Activated naive CD4-positive, alpha-beta T cell treated with Interleukin-2 at 50 U/mL for 16 hours (primary cell): ENCODE results near the gene PHRF1.
"Not testable (repeated sequence)": the region's sequence is repeated elsewhere in the genome, so short reads cannot be mapped to it uniquely, and the experiment has no call there.

Experiments used
- DNase-seq: peaks from one replicate; pipeline ENCODE4 v3.0.0-alpha.2; 2020

PHRF1 gene

GRCh38 chr11:559020-559620, 17.1 kb upstream of the PHRF1 start:
- no peak for DNase-seq

- no peak for DNase-seq
Measured at GRCh38 chr11:559712-560304, 16.5 kb upstream of the PHRF1 start.

GRCh38 chr11:560305-561147, 15.7 kb upstream of the PHRF1 start, which contains the start of the genes LMNTD2 and RASSF7:
LMNTD2 (minus strand) TSS chr11:560738; CDS start chr11:560716, 22 bp downstream.
RASSF7 (plus strand) TSS chr11:560970; CDS start chr11:561769, 799 bp downstream.
- DNase-seq = peak; percentile 96

- no peak for DNase-seq
Measured at GRCh38 chr11:561148-562003, 14.9 kb upstream of the PHRF1 start.

- no peak for DNase-seq
Measured at GRCh38 chr11:562046-562645, 14.1 kb upstream of the PHRF1 start.

- no peak for DNase-seq
Measured at GRCh38 chr11:563066-563811, 13.0 kb upstream of the PHRF1 start.

GRCh38 chr11:563812-564578, 12.3 kb upstream of the PHRF1 start:
- DNase-seq = no peak

GRCh38 chr11:565921-566509, 10.3 kb upstream of the PHRF1 start:
- no peak for DNase-seq

- DNase-seq = no peak
Measured at GRCh38 chr11:567011-567628, 9.2 kb upstream of the PHRF1 start.

GRCh38 chr11:567629-568292, 8.5 kb upstream of the PHRF1 start:
- DNase-seq = no peak

GRCh38 chr11:568306-569157, 7.7 kb upstream of the PHRF1 start:
- DNase-seq = peak; percentile 91

- DNase-seq = no peak
Measured at GRCh38 chr11:569158-569885, 6.9 kb upstream of the PHRF1 start.

- DNase-seq = no peak
Measured at GRCh38 chr11:571802-572185, 4.5 kb upstream of the PHRF1 start.

GRCh38 chr11:573146-573759, 3.0 kb upstream of the PHRF1 start:
- DNase-seq = no peak

- not testable (repeated sequence) for DNase-seq
Measured at GRCh38 chr11:574031-574570, 2.2 kb upstream of the PHRF1 start.

- peak; percentile 32 for DNase-seq
Measured at GRCh38 chr11:574632-575312, 1.5 kb upstream of the PHRF1 start.
